Nephron (organoid): Measurements from ENCODE around the gene ARL2.
"Not testable (repeated sequence)": the region's sequence is repeated elsewhere in the genome, so short reads cannot be mapped to it uniquely, and the experiment has no call there.

ENCODE experiments used
- H3K27ac Mint-ChIP-seq, 3 experiments: 2 replicates each; pipeline ENCODE4 v1.8.0; 2020; ENCODE audit warnings: mixed read lengths in 3 of 3, mild to moderate bottlenecking in 2 of 3, moderate library complexity in 1 of 3
- H3K27me3 Mint-ChIP-seq: 2 replicates; pipeline ENCODE4 v1.8.0; 2021; ENCODE audit warnings: low read depth, mild to moderate bottlenecking, moderate library complexity, mixed read lengths
- H3K36me3 Mint-ChIP-seq: 2 replicates; pipeline ENCODE4 v1.8.0; 2020; ENCODE audit warnings: low read depth, mixed read lengths
- H3K4me1 Mint-ChIP-seq: 2 replicates; pipeline ENCODE4 v1.8.0; 2020; ENCODE audit warnings: mixed read lengths
- H3K4me3 Mint-ChIP-seq, 3 experiments: 2 replicates each; pipeline ENCODE4 v1.8.0; 2020; ENCODE audit warnings: mild to moderate bottlenecking in 3 of 3, mixed read lengths in 3 of 3, moderate library complexity in 2 of 3
- H3K9me3 Mint-ChIP-seq: 2 replicates; pipeline ENCODE4 v1.8.0; 2020; ENCODE audit warnings: mixed read lengths
- CTCF ChIP-seq, 3 experiments: fragments of 200-600 bp; sonication (generic); IDR thresholded peaks; one replicate each; pipeline ENCODE4 v1.5.0; 2021; ENCODE audit warnings: antibody characterized with exemption in 3 of 3; ENCODE audit not compliant: unreplicated experiment in 3 of 3

The ARL2 gene

GRCh38 chr11:64999478-64999877, 14.5 kb upstream of the ARL2 start:
- no peak overlapping the region for H3K4me3 Mint-ChIP-seq
- H3K9me3 Mint-ChIP-seq, result no peaks in the 10 kb centered on the region
- no peak overlapping the region for H3K27ac Mint-ChIP-seq
- H3K27me3 Mint-ChIP-seq, result peaks cover 4% of the 10 kb centered on the region
- H3K36me3 Mint-ChIP-seq, result no peaks in the 10 kb centered on the region
- peaks cover 18% of the 10 kb centered on the region for H3K4me1 Mint-ChIP-seq
- no peak for TF ChIP-seq CTCF (IDR thresholded peaks at IDR 0.05; ENCODE audit: unreplicated experiment in 3 of 3)

GRCh38 chr11:65002706-65003105, 11.3 kb upstream of the ARL2 start:
- Mint-ChIP-seq H3K4me3 (no peak overlapping the region), H3K9me3 (no peaks in the 10 kb centered on the region), H3K27me3 (peaks cover 9% of the 10 kb centered on the region), H3K36me3 (no peaks in the 10 kb centered on the region), H3K27ac (no peak overlapping the region), H3K4me1 (peaks cover 6% of the 10 kb centered on the region)
- no peak for TF ChIP-seq CTCF (IDR thresholded peaks at IDR 0.05; ENCODE audit: unreplicated experiment in 3 of 3)

GRCh38 chr11:65003282-65003681, 10.7 kb upstream of the ARL2 start:
- Mint-ChIP-seq H3K27me3 (peaks cover 9% of the 10 kb centered on the region), H3K27ac (no peak overlapping the region), H3K36me3 (no peaks in the 10 kb centered on the region), H3K9me3 (no peaks in the 10 kb centered on the region), H3K4me3 (no peak overlapping the region), H3K4me1 (peaks cover 4% of the 10 kb centered on the region)
- TF ChIP-seq CTCF (IDR thresholded peaks at IDR 0.05; ENCODE audit: unreplicated experiment in 3 of 3), result no peak

- H3K27ac Mint-ChIP-seq, H3K27me3 Mint-ChIP-seq, H3K36me3 Mint-ChIP-seq, H3K4me1 Mint-ChIP-seq, H3K9me3 Mint-ChIP-seq, H3K4me3 Mint-ChIP-seq: not testable (repeated sequence)
Observed at GRCh38 chr11:65003968-65004367, 10.0 kb upstream of the ARL2 start.

GRCh38 chr11:65008016-65008415, 5.9 kb upstream of the ARL2 start:
- Mint-ChIP-seq H3K27ac (no peak overlapping the region), H3K36me3 (no peaks in the 10 kb centered on the region), H3K4me1 (no peaks in the 10 kb centered on the region), H3K27me3 (peaks cover 9% of the 10 kb centered on the region), H3K9me3 (no peaks in the 10 kb centered on the region), H3K4me3 (no peak overlapping the region)
- no peak for TF ChIP-seq CTCF (IDR thresholded peaks at IDR 0.05; ENCODE audit: unreplicated experiment in 3 of 3)

- Mint-ChIP-seq H3K36me3 (no peaks in the 10 kb centered on the region), H3K4me3 (no peak overlapping the region)
Observed at GRCh38 chr11:65008873-65009272, 5.1 kb upstream of the ARL2 start.

More at GRCh38 chr11:65008873-65009272, 5.1 kb upstream of the ARL2 start:
- H3K4me1 Mint-ChIP-seq, result peaks cover 3% of the 10 kb centered on the region
- no peak overlapping the region for H3K27ac Mint-ChIP-seq
- no peaks in the 10 kb centered on the region for H3K9me3 Mint-ChIP-seq
- no peak for TF ChIP-seq CTCF (IDR thresholded peaks at IDR 0.05; ENCODE audit: unreplicated experiment in 3 of 3)
- H3K27me3 Mint-ChIP-seq, result peaks cover 6% of the 10 kb centered on the region
